Gastroesophageal sphincter (tissue), 4 donors: Measurements from ENCODE around the gene ANKS1B. TPM values are rescaled to one million over a fixed set of nuclear protein-coding genes. Genes with fewer than 3 reads are reported as not detected.
"Not testable (repeated sequence)": the region's sequence is repeated elsewhere in the genome, so short reads cannot be mapped to it uniquely, and the experiment has no call there.

ENCODE experiments used
- ATAC-seq: fragments of 150-250 bp; one replicate; pipeline ENCODE4 v1.9.1; 2016; ENCODE audit warnings: mild to moderate bottlenecking, moderate library complexity
- H3K27ac ChIP-seq, 4 donors: fragments of 200-600 bp; sonication (generic) in 3 of 4; 1 replicate in 3 of 4; 2 replicates in 1 of 4; pipeline ENCODE4 v1.5.1; 2016 to 2019
- H3K27me3 ChIP-seq: fragments of 200-600 bp; sonication (generic); one replicate; pipeline ENCODE4 v1.5.1; 2019
- H3K36me3 ChIP-seq, 2 donors: fragments of 200-600 bp; sonication (generic); one replicate each; pipeline ENCODE4 v1.5.1; 2019; ENCODE audit warnings: control low read depth in 1 of 2
- H3K4me1 ChIP-seq, 3 donors: fragments of 200-600 bp; sonication (generic); 1 replicate in 2 of 3; 2 replicates in 1 of 3; pipeline ENCODE4 v1.5.1; 2016 to 2019; ENCODE audit warnings: control low read depth in 2 of 3
- H3K4me3 ChIP-seq, 2 donors: fragments of 200-600 bp; sonication (generic); one replicate each; pipeline ENCODE4 v1.5.1; 2019; ENCODE audit warnings: mild to moderate bottlenecking in 1 of 2, moderate library complexity in 1 of 2
- H3K9me3 ChIP-seq, 3 donors: fragments of 200-600 bp; sonication (generic); one replicate each; pipeline ENCODE4 v1.5.1; 2017 to 2019; ENCODE audit warnings: control low read depth in 2 of 3
- CTCF ChIP-seq, 4 experiments: fragments of 200-600 bp in 2 of 4; fragments of 450-650 bp in 2 of 4; sonication (generic) in 1 of 4; IDR thresholded peaks; one replicate each; pipeline ENCODE4 v1.5.1; 2017 to 2019; ENCODE audit warnings: antibody characterized with exemption in 4 of 4, mild to moderate bottlenecking in 2 of 4, moderate library complexity in 2 of 4
- EP300 ChIP-seq: sonication (generic); formaldehyde crosslinking; IDR thresholded peaks from one replicate; pipeline ENCODE4 v1.6.1; 2017; ENCODE audit warnings: antibody characterized with exemption, mild to moderate bottlenecking
- POLR2A ChIP-seq, 2 donors: fragments of 450-650 bp; IDR thresholded peaks; one replicate each; pipeline ENCODE4 v1.6.1; 2017; ENCODE audit warnings: antibody characterized with exemption in 2 of 2, mild to moderate bottlenecking in 2 of 2, moderate library complexity in 1 of 2
- POLR2AphosphoS5 ChIP-seq: sonication (generic); formaldehyde crosslinking; IDR thresholded peaks from one replicate; pipeline ENCODE4 v1.6.1; 2017; ENCODE audit warnings: antibody characterized with exemption
- WGBS, 2 donors: methylation state at CpG; one replicate each; pipeline ENCODE4 v1.1.5; 2018; ENCODE audit warnings: low coverage in 1 of 2; 5-methylcytosine and 5-hydroxymethylcytosine counted together
- total RNA-seq, 4 donors: library from RNA; depleted of rRNA; stranded (reverse); fragments of >200 nt; gene quantifications; one replicate each; pipeline ENCODE4 v1.1.0, GENCODE V29; 2016

The ANKS1B gene
- total RNA-seq, 4 donors from 2014 or later = 9.9 to 31.1 (median 21.4) TPM

DNA sequence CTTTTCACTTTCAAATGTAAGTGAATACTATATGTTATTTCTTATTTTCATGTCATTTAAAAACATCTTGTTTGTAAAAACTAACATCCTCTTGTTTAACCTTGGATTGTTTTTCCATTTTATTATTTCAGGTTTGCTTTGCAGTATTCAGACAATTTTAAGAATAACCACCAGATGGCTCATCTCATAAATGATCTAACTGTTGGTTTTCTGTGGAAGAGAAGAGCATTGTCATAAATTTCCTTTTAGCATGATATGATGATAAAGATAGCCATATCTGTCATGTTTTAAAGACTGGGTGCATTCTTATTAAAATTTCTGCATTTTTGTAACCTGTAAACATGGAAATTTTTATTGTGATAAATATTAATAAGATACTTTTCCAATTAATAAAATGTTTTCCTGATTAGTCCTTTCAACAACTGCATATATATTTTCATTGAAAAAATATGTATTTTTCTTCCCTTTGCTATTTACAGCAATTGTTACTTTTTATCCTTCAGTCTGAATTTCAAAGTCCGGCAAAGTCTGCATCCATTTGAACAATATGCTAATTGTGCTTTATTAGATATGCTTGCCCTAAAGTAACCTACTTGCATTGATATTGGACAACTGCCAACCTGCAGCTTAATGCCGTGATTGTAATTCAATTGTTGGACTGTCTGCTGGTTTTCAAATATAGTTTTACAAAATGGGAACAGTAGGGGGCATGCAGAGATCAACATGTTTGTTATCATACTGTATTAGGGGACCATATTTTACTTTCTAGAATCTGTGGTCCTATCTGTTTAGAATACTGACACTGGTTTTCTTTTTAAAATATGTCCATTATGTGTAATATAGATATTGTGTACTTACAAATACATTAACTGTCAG is 173.8 kb downstream of the ANKS1B start:
- Histone ChIP-seq H3K9me3 (no peaks in the 10 kb centered on the region), H3K36me3 (peaks cover 0 to 5% of the 10 kb centered on the region in 2 donors), H3K27ac (no peak overlapping the region), H3K27me3 (no peaks in the 10 kb centered on the region), H3K4me3 (no peak overlapping the region), H3K4me1 (no peaks in the 10 kb centered on the region)
- TF ChIP-seq CTCF (IDR thresholded peaks at IDR 0.05) (peak; percentile 18 to 56 (median 53)), EP300 (no peak)
- WGBS, 2 donors = 22 to 31% methylated on average over 2 of the region's 2 CpGs
- no peak for ATAC-seq

- peaks cover 0 to 10% of the 10 kb centered on the region in 2 donors for H3K36me3 ChIP-seq
- no peaks in the 10 kb centered on the region for H3K27me3 ChIP-seq
- TF ChIP-seq EP300 = no peak
- no peak for TF ChIP-seq CTCF (IDR thresholded peaks at IDR 0.05)
- TF ChIP-seq POLR2AphosphoS5 = no peak
- no peak for TF ChIP-seq POLR2A (IDR thresholded peaks at IDR 0.05)
- 87 to 89% methylated on average over 7 to 8 of the region's 8 CpGs for WGBS, 2 donors
- ATAC-seq = no peak
- no peak overlapping the region for H3K27ac ChIP-seq
- no peaks in the 10 kb centered on the region for H3K4me1 ChIP-seq
- no peaks in the 10 kb centered on the region for H3K9me3 ChIP-seq
- H3K4me3 ChIP-seq = no peak overlapping the region
Observed at GRCh38 chr12:99809909-99810308, 174.8 kb downstream of the ANKS1B start.

- Histone ChIP-seq H3K4me1 (no peaks in the 10 kb centered on the region), H3K4me3 (no peak overlapping the region), H3K27ac (no peak overlapping the region), H3K9me3 (no peaks in the 10 kb centered on the region), H3K27me3 (no peaks in the 10 kb centered on the region), H3K36me3 (peaks cover 0 to 10% of the 10 kb centered on the region in 2 donors)
- ATAC-seq = no peak
- 90 to 100% methylated on average over 2 to 9 of the region's 9 CpGs for WGBS, 2 donors
- TF ChIP-seq CTCF (IDR thresholded peaks at IDR 0.05) (no peak), EP300 (no peak), POLR2A (IDR thresholded peaks at IDR 0.05) (no peak), POLR2AphosphoS5 (no peak)
Observed at GRCh38 chr12:99806304-99806703, 178.4 kb downstream of the ANKS1B start.

DNA sequence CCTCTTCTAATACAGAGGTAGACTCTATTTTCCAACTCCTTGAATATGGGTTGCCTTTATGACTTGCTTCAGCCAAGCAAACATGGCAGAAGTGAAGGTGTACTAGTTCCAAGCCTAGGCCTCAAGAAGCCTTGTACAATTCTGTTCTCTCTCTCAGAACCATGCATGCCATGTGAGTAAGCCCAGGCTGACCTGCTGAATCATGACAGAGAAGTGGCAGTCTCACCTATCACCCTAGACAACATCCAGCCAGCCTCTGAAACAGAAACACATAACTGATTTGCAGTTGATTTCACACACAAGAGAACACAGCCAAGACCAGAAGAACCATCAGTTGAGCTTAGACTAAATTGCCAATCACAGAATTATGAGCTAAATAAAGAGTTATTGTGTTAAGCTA is 180.0 kb downstream of the ANKS1B start:
- Histone ChIP-seq H3K27me3 (no peaks in the 10 kb centered on the region), H3K4me3 (no peak overlapping the region), H3K27ac (no peak overlapping the region), H3K9me3 (no peaks in the 10 kb centered on the region), H3K36me3 (peaks cover 0 to 10% of the 10 kb centered on the region in 2 donors), H3K4me1 (no peaks in the 10 kb centered on the region)
- no peak for ATAC-seq
- TF ChIP-seq POLR2AphosphoS5 (no peak), POLR2A (IDR thresholded peaks at IDR 0.05) (no peak), CTCF (IDR thresholded peaks at IDR 0.05) (no peak), EP300 (no peak)

GRCh38 chr12:99800605-99801004 is 184.1 kb downstream of the ANKS1B start:
- ATAC-seq = no peak
- 98 to 100% methylated on average over 2 of the region's 2 CpGs for WGBS, 2 donors

GRCh38 chr12:99797931-99798330 is 186.8 kb downstream of the ANKS1B start:
- not testable (repeated sequence) for H3K27ac ChIP-seq, H3K9me3 ChIP-seq, H3K36me3 ChIP-seq, H3K27me3 ChIP-seq, H3K4me1 ChIP-seq, H3K4me3 ChIP-seq, ATAC-seq
- WGBS, 2 donors = 62 to 75% methylated on average over 3 to 4 of the region's 4 CpGs

More at GRCh38 chr12:99800605-99801004, 184.1 kb downstream of the ANKS1B start:
- Histone ChIP-seq H3K4me1 (no peaks in the 10 kb centered on the region), H3K9me3 (no peaks in the 10 kb centered on the region), H3K4me3 (no peak overlapping the region), H3K27ac (no peak overlapping the region), H3K36me3 (peaks cover 0 to 4% of the 10 kb centered on the region in 2 donors), H3K27me3 (no peaks in the 10 kb centered on the region)
- TF ChIP-seq EP300 (no peak), POLR2AphosphoS5 (no peak), CTCF (IDR thresholded peaks at IDR 0.05) (no peak), POLR2A (IDR thresholded peaks at IDR 0.05) (no peak)
